GM18507 (cell line): ENCODE measurements around the gene S1PR3.
"Not testable (repeated sequence)": the region's sequence is repeated elsewhere in the genome, so short reads cannot be mapped to it uniquely, and the experiment has no call there.

Experiments used
- DNase-seq: peaks from one replicate; pipeline ENCODE4 v3.0.0; 2011; ENCODE audit warnings: low read depth; ENCODE audit not compliant: insufficient read length; ENCODE audit errors: extremely low spot score
- FAIRE-seq: peaks from 2 replicates; lab custom pipeline; 2011; peaks lifted over from hg19 to GRCh38; lab: Jason Lieb, UNC

Gene S1PR3

GRCh38 chr9:88991066-88992034 is at the start of gene S1PR3:
Gene S1PR3, plus strand, starts transcription at chr9:88991468. Its CDS starts 9,733 bp downstream, at chr9:89001201.
- FAIRE-seq: no peak
- DNase-seq: no peak

GRCh38 chr9:88941586-88941985 is 49.7 kb upstream of the S1PR3 start:
- FAIRE-seq, DNase-seq: not testable (repeated sequence)

- DNase-seq (no peak), FAIRE-seq (no peak)
These were observed 48.9 kb upstream of the S1PR3 start for GRCh38 chr9:88942411-88942810.

GRCh38 chr9:88945636-88946333 is 45.5 kb upstream of the S1PR3 start:
- FAIRE-seq: no peak
- no peak for DNase-seq

- no peak for DNase-seq
- no peak for FAIRE-seq
These were observed 43.4 kb upstream of the S1PR3 start for GRCh38 chr9:88947581-88948573.

GRCh38 chr9:88949425-88949824 is 41.8 kb upstream of the S1PR3 start:
- FAIRE-seq (no peak), DNase-seq (no peak)

- DNase-seq (no peak), FAIRE-seq (no peak)
These were observed 41.3 kb upstream of the S1PR3 start for GRCh38 chr9:88949961-88950340.

- DNase-seq (no peak), FAIRE-seq (no peak)
These were observed 40.7 kb upstream of the S1PR3 start for GRCh38 chr9:88950341-88951154.

GRCh38 chr9:88951155-88951542 is 40.1 kb upstream of the S1PR3 start:
- no peak for FAIRE-seq
- no peak for DNase-seq

- no peak for FAIRE-seq
- no peak for DNase-seq
These were observed 39.1 kb upstream of the S1PR3 start for GRCh38 chr9:88952086-88952615.

- no peak for FAIRE-seq
These were observed 38.3 kb upstream of the S1PR3 start for GRCh38 chr9:88952976-88953375.

GRCh38 chr9:88953381-88954029 is 37.8 kb upstream of the S1PR3 start:
- DNase-seq (no peak), FAIRE-seq (no peak)

More at GRCh38 chr9:88952976-88953375, 38.3 kb upstream of the S1PR3 start:
- DNase-seq: no peak

GRCh38 chr9:88954066-88954465 is 37.2 kb upstream of the S1PR3 start:
- DNase-seq (no peak), FAIRE-seq (no peak)

- no peak for FAIRE-seq
- DNase-seq: no peak
These were observed 33.7 kb upstream of the S1PR3 start for GRCh38 chr9:88957526-88957925.

- no peak for FAIRE-seq
- DNase-seq: no peak
These were observed 31.4 kb upstream of the S1PR3 start for GRCh38 chr9:88959727-88960469.

- DNase-seq: no peak
- no peak for FAIRE-seq
These were observed 30.6 kb upstream of the S1PR3 start for GRCh38 chr9:88960632-88961031.

GRCh38 chr9:88965473-88965872 is 25.8 kb upstream of the S1PR3 start:
- DNase-seq (no peak), FAIRE-seq (no peak)
